H9 (cell line): ENCODE results near the gene SPATA25. TPM values are rescaled to one million over a fixed set of nuclear protein-coding genes. Genes with fewer than 3 reads are reported as not detected.
A peak's percentile ranks its signal among the peaks of the same experiment; 100 is the strongest.

ENCODE experiments used
- DNase-seq: peaks from one replicate; pipeline ENCODE4 v3.0.0-alpha.2; 2017
- H2AFZ ChIP-seq: one replicate; pipeline ENCODE4 v1.6.1; 2013; ENCODE audit warnings: mild to moderate bottlenecking, low read length, control low read depth, moderate library complexity
- H2AK5ac ChIP-seq: 2 replicates; pipeline ENCODE4 v1.6.1; 2013; ENCODE audit warnings: low read length, control low read depth, mixed read lengths; ENCODE audit not compliant: insufficient read length
- H2BK120ac ChIP-seq: one replicate; pipeline ENCODE4 v1.6.1; 2013; ENCODE audit warnings: low read depth, mild to moderate bottlenecking, low read length, control low read depth, inconsistent platforms; ENCODE audit not compliant: poor library complexity, severe bottlenecking
- H2BK12ac ChIP-seq: 2 replicates; pipeline ENCODE4 v1.6.1; 2013; ENCODE audit warnings: low read length, control low read depth, mixed read lengths, low read depth; ENCODE audit not compliant: insufficient read length
- H2BK15ac ChIP-seq: 2 replicates; pipeline ENCODE4 v1.6.1; 2013; ENCODE audit warnings: low read depth, low read length, control low read depth
- H2BK20ac ChIP-seq: one replicate; pipeline ENCODE4 v1.6.1; 2013; ENCODE audit warnings: low read depth, mild to moderate bottlenecking, low read length, control low read depth, inconsistent platforms; ENCODE audit not compliant: poor library complexity, severe bottlenecking
- H2BK5ac ChIP-seq: 2 replicates; pipeline ENCODE4 v1.6.1; 2013; ENCODE audit warnings: low read length, control low read depth, mixed read lengths; ENCODE audit not compliant: insufficient read length
- H3K14ac ChIP-seq: 2 replicates; pipeline ENCODE4 v1.6.1; 2013; ENCODE audit warnings: low read length, control low read depth; ENCODE audit not compliant: insufficient read depth
- H3K18ac ChIP-seq: 2 replicates; pipeline ENCODE4 v1.6.1; 2013; ENCODE audit warnings: low read depth, mild to moderate bottlenecking, mixed read lengths, low read length, control low read depth; ENCODE audit not compliant: insufficient read length
- H3K23ac ChIP-seq: 2 replicates; pipeline ENCODE4 v1.6.1; 2013; ENCODE audit warnings: low read length, control low read depth, mixed read lengths, low read depth; ENCODE audit not compliant: insufficient read length
- H3K23me2 ChIP-seq: 2 replicates; pipeline ENCODE4 v1.6.1; 2013; ENCODE audit warnings: low read depth, mild to moderate bottlenecking, mixed read lengths, low read length, control low read depth; ENCODE audit not compliant: insufficient read length, poor library complexity, severe bottlenecking
- H3K27ac ChIP-seq: 2 replicates; pipeline ENCODE4 v1.5.1; 2013; ENCODE audit warnings: low read length, control low read depth, mixed read lengths, low read depth; ENCODE audit not compliant: insufficient read length
- H3K27me3 ChIP-seq: 2 replicates; pipeline ENCODE4 v1.6.1; 2013; ENCODE audit warnings: low read length, control low read depth, inconsistent platforms; ENCODE audit not compliant: insufficient read depth
- H3K4ac ChIP-seq: 2 replicates; pipeline ENCODE4 v1.6.1; 2013; ENCODE audit warnings: low read depth, mild to moderate bottlenecking, control low read depth, inconsistent platforms, low read length, moderate library complexity
- H3K4me1 ChIP-seq: 2 replicates; pipeline ENCODE4 v1.6.1; 2013; ENCODE audit warnings: low read length, control low read depth, inconsistent platforms; ENCODE audit not compliant: insufficient read depth
- H3K4me2 ChIP-seq: 2 replicates; pipeline ENCODE4 v1.6.1; 2013; ENCODE audit warnings: low read length, control low read depth, mixed read lengths; ENCODE audit not compliant: insufficient read length, insufficient read depth
- H3K56ac ChIP-seq: 2 replicates; pipeline ENCODE4 v1.6.1; 2013; ENCODE audit warnings: low read depth, mild to moderate bottlenecking, mixed read lengths, low read length, control low read depth; ENCODE audit not compliant: insufficient read length
- H3K79me1 ChIP-seq: 2 replicates; pipeline ENCODE4 v1.6.1; 2013; ENCODE audit warnings: low read depth, mild to moderate bottlenecking, moderate library complexity, low read length, control low read depth, inconsistent platforms; ENCODE audit not compliant: insufficient read depth, poor library complexity, severe bottlenecking
- H3K79me2 ChIP-seq: 2 replicates; pipeline ENCODE4 v1.6.1; 2013; ENCODE audit warnings: low read length, control low read depth, inconsistent platforms; ENCODE audit not compliant: insufficient read depth
- H3K9ac ChIP-seq: 2 replicates; pipeline ENCODE4 v1.6.1; 2013; ENCODE audit warnings: low read length, control low read depth, mixed read lengths; ENCODE audit not compliant: insufficient read length; ENCODE audit errors: extremely low read depth
- H3K9me3 ChIP-seq: one replicate; pipeline ENCODE4 v1.6.1; 2013; ENCODE audit warnings: low read depth, low read length, inconsistent platforms; ENCODE audit not compliant: control insufficient read depth
- H3T11ph ChIP-seq: one replicate; pipeline ENCODE4 v1.6.1; 2013; ENCODE audit warnings: mild to moderate bottlenecking, low read length, control low read depth, inconsistent platforms
- H4K20me1 ChIP-seq: one replicate; pipeline ENCODE4 v1.6.1; 2013; ENCODE audit not compliant: control insufficient read depth, insufficient read length, insufficient read depth
- H4K5ac ChIP-seq: 2 replicates; pipeline ENCODE4 v1.6.1; 2013; ENCODE audit warnings: low read depth, mild to moderate bottlenecking, mixed read lengths, low read length, control low read depth; ENCODE audit not compliant: insufficient read length
- H4K8ac ChIP-seq: replicated peaks from 2 replicates; pipeline ENCODE4 v1.6.1; 2013; ENCODE audit warnings: low read length, control low read depth, mixed read lengths, low read depth; ENCODE audit not compliant: insufficient read length
- H4K91ac ChIP-seq: 2 replicates; pipeline ENCODE4 v1.6.1; 2013; ENCODE audit warnings: low read depth, mild to moderate bottlenecking, moderate library complexity, mixed read lengths, low read length, control low read depth; ENCODE audit not compliant: insufficient read length
- H3K27ac Mint-ChIP-seq, 3 experiments: 2 replicates in 2 of 3; 3 replicates in 1 of 3; pipeline ENCODE4 v1.8.0; 2020 to 2021; ENCODE audit warnings: mixed read lengths in 3 of 3, mild to moderate bottlenecking in 1 of 3, moderate library complexity in 1 of 3
- H3K27me3 Mint-ChIP-seq: 2 replicates; pipeline ENCODE4 v1.8.0; 2021; ENCODE audit warnings: low read depth, mild to moderate bottlenecking, moderate library complexity, mixed read lengths
- H3K36me3 Mint-ChIP-seq, 3 experiments: 2 replicates in 2 of 3; 3 replicates in 1 of 3; pipeline ENCODE4 v1.8.0; 2020 to 2021; ENCODE audit warnings: low read depth in 3 of 3, mixed read lengths in 3 of 3; ENCODE audit not compliant: insufficient read depth in 1 of 3
- H3K4me1 Mint-ChIP-seq, 2 experiments: 2 replicates each; pipeline ENCODE4 v1.8.0; 2020; ENCODE audit warnings: mixed read lengths in 2 of 2
- H3K4me3 Mint-ChIP-seq, 2 experiments: 2 replicates in 1 of 2; 3 replicates in 1 of 2; pipeline ENCODE4 v1.8.0; 2020 to 2021; ENCODE audit warnings: mild to moderate bottlenecking in 2 of 2, mixed read lengths in 2 of 2, moderate library complexity in 1 of 2
- H3K9me3 Mint-ChIP-seq, 2 experiments: 2 replicates in 1 of 2; 3 replicates in 1 of 2; pipeline ENCODE4 v1.8.0; 2020; ENCODE audit warnings: mild to moderate bottlenecking in 2 of 2, mixed read lengths in 2 of 2, moderate library complexity in 1 of 2
- WGBS: extraction: QIAGEN DNeasy Blood & Tissue Kit; methylation state at CpG from one replicate; pipeline ENCODE4 v1.1.7; 2013; ENCODE audit warnings: missing lambda C conversion rate, low lambda C conversion rate, mixed read lengths; ENCODE audit not compliant: insufficient read length; ENCODE audit errors: extremely low coverage; 5-methylcytosine and 5-hydroxymethylcytosine counted together
- total RNA-seq: library from RNA; stranded (reverse); gene quantifications from 2 replicates; pipeline ENCODE4 v1.2.1, GENCODE V29; 2021
- TF ChIP-seq, protein P1 (sequence below): fragments of 200-600 bp; sonication (generic); conservative IDR thresholded peaks from 3 replicates; pipeline ENCODE4 v1.8.0; 2021; ENCODE audit warnings: antibody characterized with exemption, mild to moderate bottlenecking

Gene SPATA25
- total RNA-seq, 1 experiment from 2014 or later, result 2.4 TPM

DNA sequence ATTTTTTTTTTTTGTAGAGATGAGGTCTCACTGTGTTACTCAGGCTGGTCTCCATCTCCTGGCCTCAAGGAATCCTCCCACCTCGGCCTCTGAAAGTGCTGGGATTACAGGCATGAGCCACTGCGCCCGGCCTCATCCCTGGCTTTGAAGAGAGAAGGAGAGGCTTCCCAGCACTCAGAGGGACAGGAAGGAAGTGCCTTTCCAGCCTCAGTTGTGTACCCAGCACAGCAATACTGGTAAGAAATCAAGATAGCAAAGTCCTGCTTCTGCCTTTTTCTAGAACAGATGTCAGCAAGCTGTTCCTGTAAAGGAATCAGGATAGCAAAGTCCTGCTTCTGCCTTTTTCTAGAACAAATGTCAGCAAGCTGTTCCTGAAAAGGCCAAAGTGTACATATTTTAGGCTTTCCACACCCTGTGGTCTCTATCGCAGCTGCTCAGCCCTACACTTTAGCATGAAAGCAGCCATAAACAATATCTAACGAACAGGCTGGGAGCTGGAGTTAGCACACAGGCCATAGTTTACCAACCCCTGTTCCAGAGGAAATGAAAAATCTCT, 30.8 kb upstream of the SPATA25 start:
- Histone ChIP-seq H2AFZ (no peak overlapping the region), H4K8ac (no peak overlapping the region)

More for the DNA sequence above, 30.8 kb upstream of the SPATA25 start:
- no peak overlapping the region for H3K27ac ChIP-seq
- no peaks in the 10 kb centered on the region for H3K79me2 ChIP-seq
- no peaks in the 10 kb centered on the region for H4K20me1 ChIP-seq
- no peak overlapping the region for H4K5ac ChIP-seq
- no CpG with 5 or more reads among the region's 5 CpGs for WGBS
- H3K14ac ChIP-seq, result no peak overlapping the region
- H2BK5ac ChIP-seq, result no peak overlapping the region
- no peak overlapping the region for H3K9ac ChIP-seq
- H2BK12ac ChIP-seq, result no peak overlapping the region
- H2AK5ac ChIP-seq, result no peak overlapping the region
- H3K79me1 ChIP-seq, result no peaks in the 10 kb centered on the region
- H3K9me3 ChIP-seq, result no peaks in the 10 kb centered on the region
- no peaks in the 10 kb centered on the region for H3K27me3 ChIP-seq
- H4K91ac ChIP-seq, result no peak overlapping the region
- Mint-ChIP-seq H3K36me3 (no peaks in the 10 kb centered on the region), H3K4me3 (no peak overlapping the region), H3K27ac (0 out of 7 replicates have a peak overlapping the region, but pooled peaks of 1 of the 3 experiments have one; percentile 49), H3K4me1 (peaks cover 7 to 13% of the 10 kb centered on the region in 2 experiments; a peak in 3 of 4 replicates), H3K27me3 (peaks cover 6% of the 10 kb centered on the region), H3K9me3 (no peaks in the 10 kb centered on the region)
- TF ChIP-seq, protein P1, sequence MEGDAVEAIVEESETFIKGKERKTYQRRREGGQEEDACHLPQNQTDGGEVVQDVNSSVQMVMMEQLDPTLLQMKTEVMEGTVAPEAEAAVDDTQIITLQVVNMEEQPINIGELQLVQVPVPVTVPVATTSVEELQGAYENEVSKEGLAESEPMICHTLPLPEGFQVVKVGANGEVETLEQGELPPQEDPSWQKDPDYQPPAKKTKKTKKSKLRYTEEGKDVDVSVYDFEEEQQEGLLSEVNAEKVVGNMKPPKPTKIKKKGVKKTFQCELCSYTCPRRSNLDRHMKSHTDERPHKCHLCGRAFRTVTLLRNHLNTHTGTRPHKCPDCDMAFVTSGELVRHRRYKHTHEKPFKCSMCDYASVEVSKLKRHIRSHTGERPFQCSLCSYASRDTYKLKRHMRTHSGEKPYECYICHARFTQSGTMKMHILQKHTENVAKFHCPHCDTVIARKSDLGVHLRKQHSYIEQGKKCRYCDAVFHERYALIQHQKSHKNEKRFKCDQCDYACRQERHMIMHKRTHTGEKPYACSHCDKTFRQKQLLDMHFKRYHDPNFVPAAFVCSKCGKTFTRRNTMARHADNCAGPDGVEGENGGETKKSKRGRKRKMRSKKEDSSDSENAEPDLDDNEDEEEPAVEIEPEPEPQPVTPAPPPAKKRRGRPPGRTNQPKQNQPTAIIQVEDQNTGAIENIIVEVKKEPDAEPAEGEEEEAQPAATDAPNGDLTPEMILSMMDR, result no peak
- H2BK15ac ChIP-seq, result no peak overlapping the region
- no peak overlapping the region for H3K56ac ChIP-seq
- no peaks in the 10 kb centered on the region for H3K23me2 ChIP-seq
- no peak for DNase-seq
- H3K4me1 ChIP-seq, result no peaks in the 10 kb centered on the region
- H3T11ph ChIP-seq, result no peak overlapping the region
- no peak overlapping the region for H3K23ac ChIP-seq
- no peak overlapping the region for H3K4me2 ChIP-seq
- H2BK20ac ChIP-seq, result no peak overlapping the region
- H3K18ac ChIP-seq, result no peak overlapping the region
- no peak overlapping the region for H3K4ac ChIP-seq
- H2BK120ac ChIP-seq, result no peak overlapping the region
